Mononuclear cell (primary cell): ENCODE data around the gene LGALS3. TPM values are rescaled to one million over a fixed set of nuclear protein-coding genes. Genes with fewer than 3 reads are reported as not detected.

Experiments
- H3K27me3 ChIP-seq: 2 replicates; pipeline ENCODE4 v1.6.0; 2011; ENCODE audit warnings: low read length, control low read depth; ENCODE audit not compliant: insufficient read depth
- H3K4me1 ChIP-seq: 2 replicates; pipeline ENCODE4 v1.5.1; 2011; ENCODE audit warnings: mild to moderate bottlenecking, low read length, control low read depth; ENCODE audit not compliant: insufficient read depth
- H3K4me3 ChIP-seq: 2 replicates; pipeline ENCODE4 v1.5.1; 2011; ENCODE audit warnings: mild to moderate bottlenecking, low read length, moderate library complexity
- H3K9me3 ChIP-seq: 2 replicates; pipeline ENCODE4 v1.5.1; 2011; ENCODE audit warnings: low read depth, mild to moderate bottlenecking, control low read depth, low read length
- total RNA-seq: library from RNA; depleted of rRNA; stranded (reverse); fragments of >200 nt; gene quantifications from one replicate; pipeline ENCODE4 v1.2.3, GENCODE V29; 2012

LGALS3 gene
- total RNA-seq, 1 donor: 126 TPM

GRCh38 chr14:55136885-55137786 lies 8.1 kb downstream of the LGALS3 start:
- Histone ChIP-seq H3K4me3 (no peak overlapping the region), H3K9me3 (no peaks in the 10 kb centered on the region), H3K27me3 (no peaks in the 10 kb centered on the region), H3K4me1 (peaks cover 18% of the 10 kb centered on the region)

GRCh38 chr14:55138091-55138490 lies 9.0 kb downstream of the LGALS3 start:
- no peak overlapping the region for H3K4me3 ChIP-seq
- no peaks in the 10 kb centered on the region for H3K9me3 ChIP-seq
- no peaks in the 10 kb centered on the region for H3K27me3 ChIP-seq
- peaks cover 17% of the 10 kb centered on the region for H3K4me1 ChIP-seq

GRCh38 chr14:55139141-55139540 lies 10.1 kb downstream of the LGALS3 start:
- H3K4me3 ChIP-seq: no peak overlapping the region
- H3K4me1 ChIP-seq: peaks cover 14% of the 10 kb centered on the region
- H3K27me3 ChIP-seq: no peaks in the 10 kb centered on the region
- H3K9me3 ChIP-seq: no peaks in the 10 kb centered on the region

GRCh38 chr14:55139696-55140509 lies 10.9 kb downstream of the LGALS3 start:
- Histone ChIP-seq H3K27me3 (no peaks in the 10 kb centered on the region), H3K9me3 (no peaks in the 10 kb centered on the region), H3K4me3 (no peak overlapping the region), H3K4me1 (peaks cover 13% of the 10 kb centered on the region)

- H3K9me3 ChIP-seq: no peaks in the 10 kb centered on the region
Measured at GRCh38 chr14:55141825-55142224, 12.8 kb downstream of the LGALS3 start.

GRCh38 chr14:55142466-55142865 lies 13.4 kb downstream of the LGALS3 start:
- Histone ChIP-seq H3K27me3 (no peaks in the 10 kb centered on the region), H3K9me3 (no peaks in the 10 kb centered on the region), H3K4me1 (peaks cover 13% of the 10 kb centered on the region), H3K4me3 (no peak overlapping the region)

More at GRCh38 chr14:55141825-55142224, 12.8 kb downstream of the LGALS3 start:
- H3K27me3 ChIP-seq: no peaks in the 10 kb centered on the region
- peaks cover 13% of the 10 kb centered on the region for H3K4me1 ChIP-seq
- H3K4me3 ChIP-seq: no peak overlapping the region

- Histone ChIP-seq H3K9me3 (no peaks in the 10 kb centered on the region), H3K4me1 (no peaks in the 10 kb centered on the region), H3K27me3 (no peaks in the 10 kb centered on the region), H3K4me3 (no peak overlapping the region)
Measured at GRCh38 chr14:55146425-55146824, 17.4 kb downstream of the LGALS3 start.

- no peak overlapping the region for H3K4me3 ChIP-seq
- H3K9me3 ChIP-seq: no peaks in the 10 kb centered on the region
- H3K27me3 ChIP-seq: no peaks in the 10 kb centered on the region
- no peaks in the 10 kb centered on the region for H3K4me1 ChIP-seq
Measured at GRCh38 chr14:55151601-55152000, 22.5 kb downstream of the LGALS3 start.

- no peaks in the 10 kb centered on the region for H3K9me3 ChIP-seq
Measured at GRCh38 chr14:55152052-55152753, 23.2 kb downstream of the LGALS3 start.

GRCh38 chr14:55153951-55154350 lies 24.9 kb downstream of the LGALS3 start:
- no peak overlapping the region for H3K4me3 ChIP-seq
- no peaks in the 10 kb centered on the region for H3K4me1 ChIP-seq
- no peaks in the 10 kb centered on the region for H3K9me3 ChIP-seq
- no peaks in the 10 kb centered on the region for H3K27me3 ChIP-seq

More at GRCh38 chr14:55152052-55152753, 23.2 kb downstream of the LGALS3 start:
- Histone ChIP-seq H3K27me3 (no peaks in the 10 kb centered on the region), H3K4me1 (no peaks in the 10 kb centered on the region), H3K4me3 (no peak overlapping the region)

- Histone ChIP-seq H3K4me1 (no peaks in the 10 kb centered on the region), H3K4me3 (no peak overlapping the region), H3K27me3 (no peaks in the 10 kb centered on the region), H3K9me3 (no peaks in the 10 kb centered on the region)
Measured at GRCh38 chr14:55157080-55157479, 28.0 kb downstream of the LGALS3 start.

- H3K27me3 ChIP-seq: no peaks in the 10 kb centered on the region
- no peak overlapping the region for H3K4me3 ChIP-seq
- no peaks in the 10 kb centered on the region for H3K9me3 ChIP-seq
- no peaks in the 10 kb centered on the region for H3K4me1 ChIP-seq
Measured at GRCh38 chr14:55158412-55158811, 29.4 kb downstream of the LGALS3 start.

- no peak overlapping the region for H3K4me3 ChIP-seq
- H3K27me3 ChIP-seq: no peaks in the 10 kb centered on the region
- no peaks in the 10 kb centered on the region for H3K9me3 ChIP-seq
- H3K4me1 ChIP-seq: no peaks in the 10 kb centered on the region
Measured at GRCh38 chr14:55160989-55161388, 31.9 kb downstream of the LGALS3 start.

- Histone ChIP-seq H3K9me3 (no peaks in the 10 kb centered on the region), H3K4me1 (no peaks in the 10 kb centered on the region), H3K27me3 (no peaks in the 10 kb centered on the region), H3K4me3 (no peak overlapping the region)
Measured at GRCh38 chr14:55170526-55170925, 41.5 kb downstream of the LGALS3 start.

GRCh38 chr14:55180006-55180405 lies 51.0 kb downstream of the LGALS3 start:
- Histone ChIP-seq H3K9me3 (no peaks in the 10 kb centered on the region), H3K27me3 (no peaks in the 10 kb centered on the region), H3K4me1 (no peaks in the 10 kb centered on the region), H3K4me3 (no peak overlapping the region)
